Measurements from ENCODE around the gene TRAPPC8. TPM values are rescaled to one million over a fixed set of nuclear protein-coding genes. Genes with fewer than 3 reads are reported as not detected.

TRAPPC8 gene
- total and polyA plus RNA-seq, 10 of the 15 experiments (the other 5 are each of a cell fraction or from before 2014, with no cell fraction given) = 13.0 to 75.4 (median 24.8) TPM

DNA sequence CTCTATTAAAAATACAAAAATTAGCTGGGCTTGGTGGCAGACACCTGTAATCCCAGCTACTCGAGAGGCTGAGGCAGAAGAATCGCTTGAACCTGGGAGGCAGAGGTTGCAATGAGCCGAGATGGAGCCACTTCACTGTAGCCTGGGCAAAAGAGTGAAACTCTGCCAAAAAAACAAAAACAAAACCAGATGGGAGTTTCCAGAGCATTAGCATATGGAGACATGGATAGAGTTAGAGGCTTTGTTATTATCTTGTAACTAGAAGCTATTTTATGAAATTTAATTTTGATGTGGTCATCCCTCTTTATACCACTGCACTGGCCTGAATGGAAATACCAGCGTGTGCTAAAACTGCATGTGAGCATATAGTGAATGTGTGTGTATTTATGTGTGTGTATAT, 58.9 kb downstream of the TRAPPC8 start:
- ChIA-PET SMC1A (ENCODE audit: uncharacterized antibody, unreplicated experiment) (interaction anchor here (1.0 kb wide), 1 partner anchor 10 kb away, joined by 3 read pairs; no protein-coding TSS in a partner anchor), RAD21 (ENCODE audit: unreplicated experiment) (no interaction called here), CTCF (interaction anchor here (1.4 to 1.7 kb wide), 2 partner anchors 11 to 15 kb away, joined by 3 read pairs; no protein-coding TSS in a partner anchor), POLR2A (no interaction called here)
- H3K4me2 ChIP-seq (ENCODE audit: control insufficient read depth, insufficient read depth) = no peak overlapping the region
- no peaks in the 10 kb centered on the region for H4K20me1 ChIP-seq (ENCODE audit: control insufficient read depth, insufficient read depth)
- peaks cover 2% of the 10 kb centered on the region; the same call in 2 of the 3 replicates for H3K9me3 ChIP-seq (replicated peaks; ENCODE audit: control insufficient read depth, insufficient read depth, low read length)
- TF ChIP-seq ZNF622 (IDR thresholded peaks at IDR 0.05) = no peak
- no peaks in the 10 kb centered on the region for H3K79me2 ChIP-seq (ENCODE audit: control insufficient read depth, insufficient read depth, low read length)
- no TSS peak for BruUV-seq (replicated peaks)
- in situ Hi-C loops (cut with MboI) (no loop called here), intact Hi-C loops (cut with micrococcal nuclease; ENCODE audit: unreplicated experiment) (no loop called here)
- no peaks in the 10 kb centered on the region for H3K27me3 ChIP-seq (replicated peaks in 1 of 2; ENCODE audit: control insufficient read depth in 2 of 2, insufficient read depth in 2 of 2, low read length in 1 of 2)
- FAIRE-seq (no peak), ATAC-seq (no peak), DNase-seq (ENCODE audit: low read depth, low spot score) (no peak)
- no peaks in the 10 kb centered on the region for H3K4me1 ChIP-seq (ENCODE audit: control insufficient read depth, insufficient read depth, low read length)
- H2AFZ ChIP-seq (ENCODE audit: control insufficient read depth, low read depth, low read length) = no peak overlapping the region
- H3K36me3 ChIP-seq (ENCODE audit: control insufficient read depth in 2 of 2, insufficient read depth in 2 of 2, low read length in 1 of 2) = peaks cover 0 to 19% of the 10 kb centered on the region in 2 experiments
- 98% methylated on average over 4 of the region's 4 CpGs for WGBS (ENCODE audit: insufficient coverage, insufficient replicate concordance, low lambda C conversion rate, missing lambda C conversion rate)
- no peak overlapping the region for H3K27ac ChIP-seq (ENCODE audit: control insufficient read depth, insufficient read depth)
- no peak overlapping the region for H3K4me3 ChIP-seq
- H3K9ac ChIP-seq (ENCODE audit: control insufficient read depth, insufficient read depth, low read length) = no peak overlapping the region

DNA sequence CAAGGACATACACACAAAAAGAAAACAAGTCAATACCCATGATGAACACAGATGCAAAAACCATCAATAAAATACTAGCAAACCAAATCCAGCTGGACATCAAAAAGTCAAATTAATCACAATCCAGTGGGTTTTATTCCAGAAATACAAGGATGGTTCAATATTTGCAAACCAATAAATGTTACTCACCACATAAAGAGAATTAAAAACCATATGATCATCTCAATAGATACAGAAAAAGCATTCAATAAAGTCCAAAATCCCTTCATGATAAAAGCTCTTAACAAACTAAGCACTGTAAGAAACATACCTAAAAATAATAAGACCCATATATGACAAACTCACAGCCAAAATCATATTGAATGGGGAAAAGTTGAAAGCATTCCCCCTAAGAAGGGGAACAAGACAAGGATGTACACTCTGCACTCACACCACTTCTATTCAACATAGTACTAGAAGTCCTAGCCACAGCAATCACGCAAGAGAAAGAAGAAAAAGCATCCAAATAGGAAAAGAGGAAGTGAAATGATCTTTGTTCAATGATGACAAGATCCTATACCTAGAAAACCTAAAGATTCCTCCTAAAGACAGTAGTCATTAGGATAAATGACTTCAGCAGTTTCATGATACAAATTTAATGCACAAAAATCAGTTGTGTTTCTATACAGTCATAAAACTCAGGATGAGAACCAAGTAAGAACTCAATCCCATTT, 62.6 kb downstream of the TRAPPC8 start:
- H3K4me1 ChIP-seq (ENCODE audit: control insufficient read depth, insufficient read depth, low read length) = no peaks in the 10 kb centered on the region
- no TSS peak for BruUV-seq (replicated peaks)
- no peaks in the 10 kb centered on the region for H4K20me1 ChIP-seq (ENCODE audit: control insufficient read depth, insufficient read depth)
- RAD21 ChIA-PET (ENCODE audit: unreplicated experiment) = no interaction called here
- ATAC-seq (no peak), DNase-seq (ENCODE audit: low read depth, low spot score) (no peak), FAIRE-seq (no peak)
- SMC1A ChIA-PET (ENCODE audit: uncharacterized antibody, unreplicated experiment) = no interaction called here
- no peak overlapping the region for H2AFZ ChIP-seq (ENCODE audit: control insufficient read depth, low read depth, low read length)
- peaks cover 3 to 15% of the 10 kb centered on the region in 2 experiments for H3K36me3 ChIP-seq (ENCODE audit: control insufficient read depth in 2 of 2, insufficient read depth in 2 of 2, low read length in 1 of 2)
- peak; percentile 68; the same call in 1 of the 2 replicates for TF ChIP-seq SPI1 (IDR thresholded peaks at IDR 0.05; ENCODE audit: borderline replicate concordance, insufficient read depth, low read depth, low read length)
- TF ChIP-seq, protein P1, sequence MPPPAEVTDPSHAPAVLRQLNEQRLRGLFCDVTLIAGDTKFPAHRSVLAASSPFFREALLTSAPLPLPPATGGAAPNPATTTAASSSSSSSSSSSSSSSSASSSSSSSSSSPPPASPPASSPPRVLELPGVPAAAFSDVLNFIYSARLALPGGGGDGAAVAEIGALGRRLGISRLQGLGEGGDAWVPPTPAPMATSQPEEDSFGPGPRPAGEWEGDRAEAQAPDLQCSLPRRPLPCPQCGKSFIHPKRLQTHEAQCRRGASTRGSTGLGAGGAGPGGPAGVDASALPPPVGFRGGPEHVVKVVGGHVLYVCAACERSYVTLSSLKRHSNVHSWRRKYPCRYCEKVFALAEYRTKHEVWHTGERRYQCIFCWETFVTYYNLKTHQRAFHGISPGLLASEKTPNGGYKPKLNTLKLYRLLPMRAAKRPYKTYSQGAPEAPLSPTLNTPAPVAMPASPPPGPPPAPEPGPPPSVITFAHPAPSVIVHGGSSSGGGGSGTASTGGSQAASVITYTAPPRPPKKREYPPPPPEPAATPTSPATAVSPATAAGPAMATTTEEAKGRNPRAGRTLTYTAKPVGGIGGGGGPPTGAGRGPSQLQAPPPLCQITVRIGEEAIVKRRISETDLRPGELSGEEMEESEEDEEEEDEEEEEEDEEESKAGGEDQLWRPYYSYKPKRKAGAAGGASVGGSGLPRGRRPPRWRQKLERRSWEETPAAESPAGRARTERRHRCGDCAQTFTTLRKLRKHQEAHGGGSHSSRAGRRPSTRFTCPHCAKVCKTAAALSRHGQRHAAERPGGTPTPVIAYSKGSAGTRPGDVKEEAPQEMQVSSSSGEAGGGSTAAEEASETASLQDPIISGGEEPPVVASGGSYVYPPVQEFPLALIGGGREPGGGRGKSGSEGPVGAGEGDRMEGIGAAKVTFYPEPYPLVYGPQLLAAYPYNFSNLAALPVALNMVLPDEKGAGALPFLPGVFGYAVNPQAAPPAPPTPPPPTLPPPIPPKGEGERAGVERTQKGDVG (CRISPR knock-in tag; IDR thresholded peaks at IDR 0.05) = no peak
- no peak overlapping the region for H3K4me2 ChIP-seq (ENCODE audit: control insufficient read depth, insufficient read depth)
- H3K9ac ChIP-seq (ENCODE audit: control insufficient read depth, insufficient read depth, low read length) = no peak overlapping the region
- H3K79me2 ChIP-seq (ENCODE audit: control insufficient read depth, insufficient read depth, low read length) = no peaks in the 10 kb centered on the region
- POLR2A ChIA-PET = interaction anchor here (0.6 to 0.8 kb wide), 2 partner anchors 14 to 92 kb away, joined by 3 read pairs; no protein-coding TSS in a partner anchor
- no peaks in the 10 kb centered on the region for H3K27me3 ChIP-seq (replicated peaks in 1 of 2; ENCODE audit: control insufficient read depth in 2 of 2, insufficient read depth in 2 of 2, low read length in 1 of 2)
- H3K9me3 ChIP-seq (replicated peaks; ENCODE audit: control insufficient read depth, insufficient read depth, low read length) = peaks cover 2% of the 10 kb centered on the region; the same call in 2 of the 3 replicates
- no peak overlapping the region for H3K4me3 ChIP-seq
- in situ Hi-C loops (cut with MboI) = no loop called here
- CTCF ChIA-PET = interaction anchor here (0.7 kb wide), 2 partner anchors 9 to 97 kb away, joined by 3 to 4 read pairs; no protein-coding TSS in a partner anchor
- intact Hi-C loops (cut with micrococcal nuclease; ENCODE audit: unreplicated experiment) = no loop called here
- no CpG with 5 or more reads among the region's 1 CpG for WGBS (ENCODE audit: insufficient coverage, insufficient replicate concordance, low lambda C conversion rate, missing lambda C conversion rate)
- no peak overlapping the region for H3K27ac ChIP-seq (ENCODE audit: control insufficient read depth, insufficient read depth)
